GM21447 (cell line): Measurements from ENCODE around the gene NBAS.
"Not testable (repeated sequence)": the region's sequence is repeated elsewhere in the genome, so short reads cannot be mapped to it uniquely, and the experiment has no call there.

ENCODE experiments used
- ATAC-seq: cut with Tn5 transposase; IDR thresholded peaks from one replicate; pipeline ENCODE4 v1.9.1; 2021; ENCODE audit not compliant: unreplicated experiment

NBAS gene

GRCh38 chr2:15238028-15238427 lies 323.1 kb downstream of the NBAS start:
- no peak for ATAC-seq

- no peak for ATAC-seq
Measured at GRCh38 chr2:15230599-15231192, 330.4 kb downstream of the NBAS start.

- no peak for ATAC-seq
Measured at GRCh38 chr2:15226661-15227060, 334.5 kb downstream of the NBAS start.

GRCh38 chr2:15225131-15225530 lies 336.0 kb downstream of the NBAS start:
- ATAC-seq, result no peak

- ATAC-seq, result no peak
Measured at GRCh38 chr2:15224641-15225040, 336.5 kb downstream of the NBAS start.

- no peak for ATAC-seq
Measured at GRCh38 chr2:15223887-15224286, 337.2 kb downstream of the NBAS start.

GRCh38 chr2:15222856-15223255 lies 338.3 kb downstream of the NBAS start:
- ATAC-seq, result no peak

- no peak for ATAC-seq
Measured at GRCh38 chr2:15220603-15221002, 340.5 kb downstream of the NBAS start.

GRCh38 chr2:15218423-15219086 lies 342.6 kb downstream of the NBAS start:
- ATAC-seq, result no peak

GRCh38 chr2:15212249-15212648 lies 348.9 kb downstream of the NBAS start:
- ATAC-seq, result no peak

- ATAC-seq, result not testable (repeated sequence)
Measured at GRCh38 chr2:15210542-15210941, 350.6 kb downstream of the NBAS start.

- ATAC-seq, result no peak
Measured at GRCh38 chr2:15206419-15206818, 354.7 kb downstream of the NBAS start.

- ATAC-seq, result no peak
Measured at GRCh38 chr2:15205562-15205961, 355.6 kb downstream of the NBAS start.

- ATAC-seq, result no peak
Measured at GRCh38 chr2:15201009-15201408, 360.1 kb downstream of the NBAS start.

GRCh38 chr2:15200581-15200980 lies 360.6 kb downstream of the NBAS start:
- ATAC-seq, result no peak

GRCh38 chr2:15198051-15198450 lies 363.1 kb downstream of the NBAS start:
- ATAC-seq, result no peak

GRCh38 chr2:15195813-15196212 lies 365.3 kb downstream of the NBAS start:
- ATAC-seq, result no peak

GRCh38 chr2:15191789-15192188 lies 369.3 kb downstream of the NBAS start:
- no peak for ATAC-seq

GRCh38 chr2:15189216-15189615 lies 371.9 kb downstream of the NBAS start:
- ATAC-seq, result no peak

- ATAC-seq, result no peak
Measured at GRCh38 chr2:15187702-15188101, 373.4 kb downstream of the NBAS start.

GRCh38 chr2:15186118-15186517 lies 375.0 kb downstream of the NBAS start:
- ATAC-seq, result no peak

- ATAC-seq, result no peak
Measured at GRCh38 chr2:15184491-15184890, 376.6 kb downstream of the NBAS start.

GRCh38 chr2:15182275-15182674 lies 378.9 kb downstream of the NBAS start:
- ATAC-seq, result no peak
